HepG2 (cell line): Measurements from ENCODE around the gene PTPDC1. TPM values are rescaled to one million over a fixed set of nuclear protein-coding genes. Genes with fewer than 3 reads are reported as not detected.
"Not testable (repeated sequence)": the region's sequence is repeated elsewhere in the genome, so short reads cannot be mapped to it uniquely, and the experiment has no call there.

Experiments
- ATAC-seq: fragments of 200-7000 bp; cut with Tn5 transposase; 3 replicates; pipeline ENCODE4 v1.9.1; 2020; ENCODE audit warnings: mild to moderate bottlenecking, moderate library complexity
- BruUV-seq: library from RNA; stranded (reverse); fragments of 400-500 nt; replicated peaks from 2 replicates; lab custom pipeline; 2021; lab: Mats Ljungman, UMichigan
- CTCF ChIA-PET: fragments of 300-600 bp; formaldehyde crosslinking; extraction: SDS; loops from one replicate; lab custom pipeline; 2021; ENCODE audit warnings: low total read pairs, inconsistent platforms, low intra/inter-chr PET ratio; lab: Yijun Ruan, JAX
- POLR2A ChIA-PET: fragments of 350-600 bp; sonication (Branson Sonifier 250); formaldehyde crosslinking; loops from one replicate; lab custom pipeline; 2020; ENCODE audit warnings: antibody characterized with exemption, inconsistent platforms; lab: Yijun Ruan, JAX
- DNase-seq: peaks from one replicate; pipeline ENCODE4 v3.0.0-alpha.2; 2015; ENCODE audit warnings: low spot score
- FAIRE-seq: peaks from 3 replicates; lab custom pipeline; 2011; peaks lifted over from hg19 to GRCh38; lab: Jason Lieb, UNC
- H2AFZ ChIP-seq: one replicate; pipeline ENCODE4 v1.6.1; 2011; ENCODE audit warnings: low read length, inconsistent platforms
- H3K27ac ChIP-seq: fragments of 300-600 bp; 3 replicates; pipeline ENCODE4 v1.8.0; 2011; ENCODE audit warnings: mixed run types, mild to moderate bottlenecking, mixed read lengths, low read length, inconsistent platforms; ENCODE audit not compliant: insufficient read depth; ENCODE audit errors: extremely low read length
- H3K27me3 ChIP-seq, 2 experiments: fragments of 200-600 bp in 1 of 2; 2 replicates in 1 of 2; 3 replicates in 1 of 2; pipeline versions ENCODE4 v1.6.0 to v1.8.0; 2011; ENCODE audit warnings: low read length in 2 of 2, mild to moderate bottlenecking in 2 of 2, moderate library complexity in 2 of 2, inconsistent platforms in 1 of 2; ENCODE audit not compliant: insufficient read depth in 2 of 2, control insufficient read depth in 1 of 2
- H3K36me3 ChIP-seq, 2 experiments: fragments of 200-600 bp in 1 of 2; replicated peaks in 1 of 2; 2 replicates in 1 of 2; 3 replicates in 1 of 2; pipeline versions ENCODE4 v1.5.1 to v1.8.0; 2011; ENCODE audit warnings: low read length in 2 of 2, inconsistent platforms in 1 of 2; ENCODE audit not compliant: insufficient read depth in 2 of 2, control insufficient read depth in 1 of 2
- H3K4me1 ChIP-seq: 2 replicates; pipeline ENCODE4 v1.5.1; 2012; ENCODE audit warnings: low read length, inconsistent platforms; ENCODE audit not compliant: insufficient read depth
- H3K4me2 ChIP-seq: 2 replicates; pipeline ENCODE4 v1.6.0; 2011; ENCODE audit warnings: low read depth, low read length, inconsistent platforms
- H3K4me3 ChIP-seq, 3 experiments: fragments of 200-600 bp in 1 of 3; sonication (generic), shearing (Covaris generic) in 1 of 3; replicated peaks in 1 of 3; 2 replicates each; pipeline ENCODE4 v1.5.1; 2011 to 2016; ENCODE audit warnings: low read length in 3 of 3, inconsistent platforms in 2 of 3, low read depth in 2 of 3, mild to moderate bottlenecking in 2 of 3, control low read depth in 1 of 3, mixed read lengths in 1 of 3; ENCODE audit not compliant: insufficient read depth in 1 of 3
- H3K79me2 ChIP-seq: one replicate; pipeline ENCODE4 v1.6.1; 2011; ENCODE audit warnings: low read length, inconsistent platforms; ENCODE audit not compliant: insufficient read depth
- H3K9ac ChIP-seq: 2 replicates; pipeline ENCODE4 v1.6.0; 2011; ENCODE audit warnings: mild to moderate bottlenecking, low read depth, low read length, inconsistent platforms; ENCODE audit not compliant: insufficient read depth
- H3K9me3 ChIP-seq: 2 replicates; pipeline ENCODE4 v1.5.1; 2012; ENCODE audit warnings: mild to moderate bottlenecking, low read length
- H4K20me1 ChIP-seq: 2 replicates; pipeline ENCODE4 v1.6.0; 2011; ENCODE audit warnings: inconsistent platforms, mild to moderate bottlenecking, low read length, moderate library complexity; ENCODE audit not compliant: insufficient read depth
- CEBPB ChIP-seq: IDR thresholded peaks from 2 replicates; pipeline ENCODE4 v1.6.1; 2011; ENCODE audit warnings: low read depth, low read length, improper control_type of control experiment, borderline replicate concordance
- ERF ChIP-seq: IDR thresholded peaks from 2 replicates; pipeline ENCODE4 v1.6.1; 2018; ENCODE audit warnings: missing biosample characterization, missing genetic modification reagents
- ETS1 ChIP-seq: sonication (generic); formaldehyde crosslinking; IDR thresholded peaks from 2 replicates; pipeline ENCODE4 v1.4.0; 2020; ENCODE audit warnings: missing genetic modification reagents
- FOXP4 ChIP-seq: sonication (generic); formaldehyde crosslinking; IDR thresholded peaks from 2 replicates; pipeline ENCODE4 v1.4.0; 2020; ENCODE audit warnings: missing genetic modification reagents
- HNF4G ChIP-seq, 2 experiments: sonication (generic) in 1 of 2; formaldehyde crosslinking in 1 of 2; IDR thresholded peaks; 2 replicates each; pipeline versions ENCODE4 v1.4.0 to v1.6.1; 2011 to 2020; ENCODE audit warnings: borderline replicate concordance in 2 of 2, low read depth in 2 of 2, mild to moderate bottlenecking in 2 of 2, low read length in 1 of 2, missing genetic modification reagents in 1 of 2, moderate library complexity in 1 of 2
- ZSCAN12 ChIP-seq: sonication (generic); formaldehyde crosslinking; IDR thresholded peaks from 2 replicates; pipeline ENCODE4 v1.9.0; 2021; ENCODE audit warnings: mild to moderate bottlenecking, missing genetic modification reagents
- WGBS: methylation state at CpG from one replicate; pipeline ENCODE4 v1.1.6; 2017; ENCODE audit warnings: low lambda C conversion rate; 5-methylcytosine and 5-hydroxymethylcytosine counted together
- in situ Hi-C: cut with HindIII; loops from 2 replicates; pipeline ENCODE4 v1.10.0; 2017; ENCODE audit warnings: low pct_unique_long_range_greater_than_20kb; ENCODE audit not compliant: extremely low pct_ligation_motif_present
- intact Hi-C: fragments of 100-400 bp; cut with micrococcal nuclease; formaldehyde crosslinking; loops from one replicate; pipeline ENCODE4 v1.10.0; 2022; ENCODE audit not compliant: unreplicated experiment
- polyA plus RNA-seq, 8 experiments: library from polyadenylated mRNA; depleted of rRNA in 3 of 8; stranded (reverse) in 7 of 8; unstranded in 1 of 8; fragments of >200 nt; fragmentation: Illumina TruSeq in 4 of 8; extraction: Trizol in 4 of 8; gene quantifications; 2 replicates each; pipeline versions ENCODE4 v1.2.1 to v1.2.3, GENCODE V29; 2011 to 2016; ENCODE audit warnings: low read depth in 4 of 8, missing spikeins in 1 of 8, mixed read lengths in 1 of 8; ENCODE audit not compliant: insufficient read depth in 1 of 8
- total RNA-seq, 5 experiments: library from RNA; depleted of rRNA; stranded (reverse); fragments of >200 nt; fragmentation: Illumina TruSeq; extraction: Trizol; gene quantifications; 2 replicates each; pipeline ENCODE4 v1.2.3, GENCODE V29; 2016; ENCODE audit warnings: low read depth in 1 of 5
- TF ChIP-seq, protein P1 (sequence below): sonication (generic); formaldehyde crosslinking; IDR thresholded peaks from 2 replicates; pipeline ENCODE4 v1.9.0; 2021; ENCODE audit warnings: mild to moderate bottlenecking, missing genetic modification reagents

The PTPDC1 gene
- total and polyA plus RNA-seq, 2 of the 13 experiments (the other 11 are each of a cell fraction or from before 2014, with no cell fraction given), result 6.1 to 8.6 TPM

- intact Hi-C loops, POLR2A ChIA-PET, H3K4me1 ChIP-seq, FAIRE-seq, H3K27me3 ChIP-seq, H3K27ac ChIP-seq, in situ Hi-C loops, H2AFZ ChIP-seq, H3K36me3 ChIP-seq, H3K4me3 ChIP-seq, CTCF ChIA-PET, DNase-seq, ATAC-seq, H4K20me1 ChIP-seq, H3K9me3 ChIP-seq, H3K9ac ChIP-seq, H3K4me2 ChIP-seq, BruUV-seq, H3K79me2 ChIP-seq: not testable (repeated sequence)
- 86% methylated on average over 7 of the region's 7 CpGs for WGBS
- TF ChIP-seq CEBPB, result peak; percentile 34; the same call in 1 of the 2 replicates
These were observed 35.8 kb downstream of the PTPDC1 start for GRCh38 chr9:94120088-94120487.

GRCh38 chr9:94120854-94121376 is 36.7 kb downstream of the PTPDC1 start:
- Histone ChIP-seq H3K36me3 (no peaks in the 10 kb centered on the region), H3K4me1 (no peaks in the 10 kb centered on the region), H3K9me3 (no peaks in the 10 kb centered on the region), H3K79me2 (no peaks in the 10 kb centered on the region), H3K27me3 (no peaks in the 10 kb centered on the region), H3K9ac (no peak overlapping the region), H2AFZ (no peak overlapping the region), H3K4me2 (no peak overlapping the region), H3K4me3 (no peak overlapping the region), H3K27ac (no peak overlapping the region), H4K20me1 (no peaks in the 10 kb centered on the region)
- no TSS peak for BruUV-seq
- intact Hi-C loops, result no loop called here
- ATAC-seq (no peak), FAIRE-seq (no peak), DNase-seq (no peak)
- 91% methylated on average over 5 of the region's 5 CpGs for WGBS
- in situ Hi-C loops, result no loop called here
- POLR2A ChIA-PET, result no interaction called here
- CTCF ChIA-PET, result no interaction called here
- TF ChIP-seq, protein P1, sequence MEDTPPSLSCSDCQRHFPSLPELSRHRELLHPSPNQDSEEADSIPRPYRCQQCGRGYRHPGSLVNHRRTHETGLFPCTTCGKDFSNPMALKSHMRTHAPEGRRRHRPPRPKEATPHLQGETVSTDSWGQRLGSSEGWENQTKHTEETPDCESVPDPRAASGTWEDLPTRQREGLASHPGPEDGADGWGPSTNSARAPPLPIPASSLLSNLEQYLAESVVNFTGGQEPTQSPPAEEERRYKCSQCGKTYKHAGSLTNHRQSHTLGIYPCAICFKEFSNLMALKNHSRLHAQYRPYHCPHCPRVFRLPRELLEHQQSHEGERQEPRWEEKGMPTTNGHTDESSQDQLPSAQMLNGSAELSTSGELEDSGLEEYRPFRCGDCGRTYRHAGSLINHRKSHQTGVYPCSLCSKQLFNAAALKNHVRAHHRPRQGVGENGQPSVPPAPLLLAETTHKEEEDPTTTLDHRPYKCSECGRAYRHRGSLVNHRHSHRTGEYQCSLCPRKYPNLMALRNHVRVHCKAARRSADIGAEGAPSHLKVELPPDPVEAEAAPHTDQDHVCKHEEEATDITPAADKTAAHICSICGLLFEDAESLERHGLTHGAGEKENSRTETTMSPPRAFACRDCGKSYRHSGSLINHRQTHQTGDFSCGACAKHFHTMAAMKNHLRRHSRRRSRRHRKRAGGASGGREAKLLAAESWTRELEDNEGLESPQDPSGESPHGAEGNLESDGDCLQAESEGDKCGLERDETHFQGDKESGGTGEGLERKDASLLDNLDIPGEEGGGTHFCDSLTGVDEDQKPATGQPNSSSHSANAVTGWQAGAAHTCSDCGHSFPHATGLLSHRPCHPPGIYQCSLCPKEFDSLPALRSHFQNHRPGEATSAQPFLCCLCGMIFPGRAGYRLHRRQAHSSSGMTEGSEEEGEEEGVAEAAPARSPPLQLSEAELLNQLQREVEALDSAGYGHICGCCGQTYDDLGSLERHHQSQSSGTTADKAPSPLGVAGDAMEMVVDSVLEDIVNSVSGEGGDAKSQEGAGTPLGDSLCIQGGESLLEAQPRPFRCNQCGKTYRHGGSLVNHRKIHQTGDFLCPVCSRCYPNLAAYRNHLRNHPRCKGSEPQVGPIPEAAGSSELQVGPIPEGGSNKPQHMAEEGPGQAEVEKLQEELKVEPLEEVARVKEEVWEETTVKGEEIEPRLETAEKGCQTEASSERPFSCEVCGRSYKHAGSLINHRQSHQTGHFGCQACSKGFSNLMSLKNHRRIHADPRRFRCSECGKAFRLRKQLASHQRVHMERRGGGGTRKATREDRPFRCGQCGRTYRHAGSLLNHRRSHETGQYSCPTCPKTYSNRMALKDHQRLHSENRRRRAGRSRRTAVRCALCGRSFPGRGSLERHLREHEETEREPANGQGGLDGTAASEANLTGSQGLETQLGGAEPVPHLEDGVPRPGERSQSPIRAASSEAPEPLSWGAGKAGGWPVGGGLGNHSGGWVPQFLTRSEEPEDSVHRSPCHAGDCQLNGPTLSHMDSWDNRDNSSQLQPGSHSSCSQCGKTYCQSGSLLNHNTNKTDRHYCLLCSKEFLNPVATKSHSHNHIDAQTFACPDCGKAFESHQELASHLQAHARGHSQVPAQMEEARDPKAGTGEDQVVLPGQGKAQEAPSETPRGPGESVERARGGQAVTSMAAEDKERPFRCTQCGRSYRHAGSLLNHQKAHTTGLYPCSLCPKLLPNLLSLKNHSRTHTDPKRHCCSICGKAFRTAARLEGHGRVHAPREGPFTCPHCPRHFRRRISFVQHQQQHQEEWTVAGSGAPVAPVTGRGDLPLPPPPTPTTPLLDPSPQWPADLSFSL (CRISPR knock-in tag), result no peak
- TF ChIP-seq ZSCAN12 (CRISPR knock-in tag) (no peak), FOXP4 (CRISPR knock-in tag) (no peak), HNF4G (IDR thresholded peaks at IDR 0.05; ENCODE audit: borderline replicate concordance, low read depth, low read length) (no peak), HNF4G (CRISPR knock-in tag; IDR thresholded peaks at IDR 0.05; ENCODE audit: borderline replicate concordance, low read depth) (no peak), ETS1 (no peak), ERF (no peak)
